Ascending aorta (tissue), 2 donors: Measurements from ENCODE around the gene PDIA2. TPM values are rescaled to one million over a fixed set of nuclear protein-coding genes. Genes with fewer than 3 reads are reported as not detected.

Experiments
- DNase-seq, 2 donors: peaks; one replicate each; pipeline ENCODE4 v3.0.0-alpha.2; 2019; ENCODE audit warnings: low spot score in 2 of 2
- H3K27ac ChIP-seq, 2 donors: fragments of 200-600 bp; sonication (generic); one replicate each; pipeline ENCODE4 v1.5.1; 2016 to 2017; ENCODE audit warnings: mild to moderate bottlenecking in 1 of 2
- H3K27me3 ChIP-seq: fragments of 200-600 bp; sonication (generic); one replicate; pipeline ENCODE4 v1.5.1; 2017
- H3K36me3 ChIP-seq, 2 donors: fragments of 200-600 bp; sonication (generic); one replicate each; pipeline ENCODE4 v1.5.1; 2016
- H3K4me1 ChIP-seq, 2 donors: fragments of 200-600 bp; sonication (generic); one replicate each; pipeline ENCODE4 v1.5.1; 2016 to 2017; ENCODE audit warnings: mild to moderate bottlenecking in 1 of 2
- H3K4me3 ChIP-seq, 2 donors: fragments of 200-600 bp; sonication (generic); one replicate each; pipeline ENCODE4 v1.5.1; 2016 to 2017; ENCODE audit warnings: mild to moderate bottlenecking in 1 of 2
- H3K9me3 ChIP-seq, 2 donors: fragments of 200-600 bp; sonication (generic); one replicate each; pipeline ENCODE4 v1.5.1; 2016
- intact Hi-C: fragments of 100-400 bp; cut with DNase I; formaldehyde crosslinking; loops from one replicate; pipeline ENCODE4 v1.15.1; 2023
- total RNA-seq: library from RNA; depleted of rRNA; stranded (reverse); fragments of >200 nt; gene quantifications from one replicate; pipeline ENCODE4 v1.1.0, GENCODE V29; 2016
- TF ChIP-seq, protein P1 (sequence below), 3 experiments: fragments of 200-600 bp in 2 of 3; fragments of 450-650 bp in 1 of 3; sonication (generic) in 2 of 3; IDR thresholded peaks; one replicate each; pipeline ENCODE4 v1.5.1; 2016 to 2019; ENCODE audit warnings: antibody characterized with exemption in 3 of 3, mild to moderate bottlenecking in 1 of 3, moderate library complexity in 1 of 3

Gene PDIA2
- total RNA-seq, 1 donor from 2014 or later: not detected

DNA sequence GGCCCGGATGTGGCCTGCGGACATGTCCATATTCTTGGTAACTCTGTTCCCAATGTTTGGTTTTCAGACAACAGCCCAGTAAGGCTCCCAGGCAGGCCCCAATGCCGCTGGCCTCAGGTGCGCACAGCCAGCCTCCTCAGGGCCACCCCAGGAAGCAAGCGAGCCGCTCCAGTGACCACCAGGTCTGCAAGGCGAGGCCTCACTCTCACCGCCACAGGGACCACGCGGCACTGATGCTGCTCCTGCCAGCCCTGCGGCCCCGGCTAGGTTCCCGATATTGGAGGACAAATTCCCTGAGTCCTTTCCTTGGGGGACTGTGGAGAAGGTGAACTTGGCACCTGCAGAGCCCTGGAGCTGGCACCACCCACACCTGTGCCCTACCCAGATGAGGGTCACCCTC, 19.0 kb downstream of the PDIA2 start:
- no peak for DNase-seq
- Histone ChIP-seq H3K36me3 (peaks cover 26 to 58% of the 10 kb centered on the region in 2 donors), H3K9me3 (no peaks in the 10 kb centered on the region), H3K27me3 (no peaks in the 10 kb centered on the region), H3K4me3 (no peak overlapping the region), H3K27ac (no peak overlapping the region), H3K4me1 (no peaks in the 10 kb centered on the region)
- TF ChIP-seq, protein P1, sequence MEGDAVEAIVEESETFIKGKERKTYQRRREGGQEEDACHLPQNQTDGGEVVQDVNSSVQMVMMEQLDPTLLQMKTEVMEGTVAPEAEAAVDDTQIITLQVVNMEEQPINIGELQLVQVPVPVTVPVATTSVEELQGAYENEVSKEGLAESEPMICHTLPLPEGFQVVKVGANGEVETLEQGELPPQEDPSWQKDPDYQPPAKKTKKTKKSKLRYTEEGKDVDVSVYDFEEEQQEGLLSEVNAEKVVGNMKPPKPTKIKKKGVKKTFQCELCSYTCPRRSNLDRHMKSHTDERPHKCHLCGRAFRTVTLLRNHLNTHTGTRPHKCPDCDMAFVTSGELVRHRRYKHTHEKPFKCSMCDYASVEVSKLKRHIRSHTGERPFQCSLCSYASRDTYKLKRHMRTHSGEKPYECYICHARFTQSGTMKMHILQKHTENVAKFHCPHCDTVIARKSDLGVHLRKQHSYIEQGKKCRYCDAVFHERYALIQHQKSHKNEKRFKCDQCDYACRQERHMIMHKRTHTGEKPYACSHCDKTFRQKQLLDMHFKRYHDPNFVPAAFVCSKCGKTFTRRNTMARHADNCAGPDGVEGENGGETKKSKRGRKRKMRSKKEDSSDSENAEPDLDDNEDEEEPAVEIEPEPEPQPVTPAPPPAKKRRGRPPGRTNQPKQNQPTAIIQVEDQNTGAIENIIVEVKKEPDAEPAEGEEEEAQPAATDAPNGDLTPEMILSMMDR (IDR thresholded peaks at IDR 0.05): no peak
- intact Hi-C loops: no loop called here

DNA sequence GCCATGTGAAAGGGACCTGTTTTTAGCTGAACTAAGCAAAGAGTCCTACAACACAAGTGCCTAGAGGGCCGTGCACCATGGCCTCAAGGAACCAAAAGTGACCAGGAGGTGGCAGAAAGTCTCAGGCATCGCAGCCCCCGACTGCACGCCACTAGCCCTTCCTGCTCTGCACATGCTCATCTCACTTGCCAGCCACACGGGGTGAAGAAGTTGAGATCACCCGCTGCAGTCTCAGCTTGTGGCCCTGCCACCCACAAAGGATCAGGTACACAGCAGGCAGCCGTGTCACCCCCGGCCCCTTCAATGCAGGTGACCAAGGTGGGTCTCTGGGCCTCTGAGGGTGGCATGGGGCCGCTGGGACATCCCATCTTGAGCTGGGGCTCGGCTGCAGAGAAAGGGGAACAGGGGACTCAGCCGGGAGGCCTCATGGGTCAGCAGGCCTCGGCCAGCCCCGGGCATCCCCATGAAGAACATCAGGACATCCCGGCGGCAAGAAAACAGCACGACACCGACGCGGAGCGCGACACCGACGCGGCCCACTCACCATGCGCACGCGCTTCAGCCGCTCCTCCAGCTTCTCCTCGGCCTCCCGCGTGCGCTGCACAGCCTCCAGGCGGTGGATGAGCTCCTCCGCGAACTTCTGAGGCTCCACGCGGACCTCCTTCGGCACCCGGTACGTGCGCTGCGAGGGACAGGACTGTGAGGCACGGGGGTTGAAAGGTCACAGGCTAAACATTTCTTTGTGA, 21.0 kb downstream of the PDIA2 start:
- TF ChIP-seq, protein P1 (IDR thresholded peaks at IDR 0.05): no peak
- no peak for DNase-seq
- Histone ChIP-seq H3K27ac (no peak overlapping the region), H3K9me3 (no peaks in the 10 kb centered on the region), H3K27me3 (no peaks in the 10 kb centered on the region), H3K4me3 (no peak overlapping the region), H3K36me3 (peaks cover 32 to 57% of the 10 kb centered on the region in 2 donors), H3K4me1 (no peaks in the 10 kb centered on the region)
- intact Hi-C loops: no loop called here

DNA sequence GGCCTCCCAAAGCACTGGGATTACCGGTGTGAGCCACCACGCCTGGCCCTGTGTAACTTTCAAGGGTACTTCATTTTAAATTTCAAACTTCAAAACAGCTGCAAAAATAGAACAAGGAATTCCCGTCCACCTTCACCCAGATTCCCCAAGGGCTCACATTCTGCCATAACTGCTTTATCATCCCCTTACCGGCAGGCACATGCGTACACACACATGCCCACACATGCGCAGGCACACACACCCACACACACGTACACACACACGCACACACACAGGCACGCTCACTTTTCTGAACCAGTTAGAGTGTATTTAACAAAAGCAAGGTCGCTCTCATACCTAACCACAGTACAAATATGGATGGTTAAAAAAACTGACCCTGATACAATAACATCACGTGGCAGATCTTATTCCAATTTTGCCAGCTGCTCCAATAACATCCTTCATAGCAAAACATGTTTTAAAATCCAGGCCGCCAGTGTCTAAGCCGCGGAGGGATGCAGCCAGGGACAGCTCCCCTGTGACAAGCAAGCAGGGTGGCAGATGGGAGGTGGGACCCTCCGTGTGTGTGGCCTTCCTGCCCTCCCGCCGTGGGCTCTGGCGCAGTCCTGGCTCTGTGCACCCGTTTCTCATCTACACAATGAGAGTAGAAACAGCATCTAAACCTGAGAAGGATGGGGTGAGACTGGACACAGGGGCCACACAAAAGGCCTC, 23.1 kb downstream of the PDIA2 start:
- no peak overlapping the region for H3K27ac ChIP-seq
- intact Hi-C loops: no loop called here
- no peaks in the 10 kb centered on the region for H3K27me3 ChIP-seq
- no peak for DNase-seq
- H3K4me3 ChIP-seq: no peak overlapping the region
- peaks cover 36 to 72% of the 10 kb centered on the region in 2 donors for H3K36me3 ChIP-seq
- TF ChIP-seq, protein P1 (IDR thresholded peaks at IDR 0.05): no peak
- H3K4me1 ChIP-seq: no peaks in the 10 kb centered on the region
- H3K9me3 ChIP-seq: no peaks in the 10 kb centered on the region

DNA sequence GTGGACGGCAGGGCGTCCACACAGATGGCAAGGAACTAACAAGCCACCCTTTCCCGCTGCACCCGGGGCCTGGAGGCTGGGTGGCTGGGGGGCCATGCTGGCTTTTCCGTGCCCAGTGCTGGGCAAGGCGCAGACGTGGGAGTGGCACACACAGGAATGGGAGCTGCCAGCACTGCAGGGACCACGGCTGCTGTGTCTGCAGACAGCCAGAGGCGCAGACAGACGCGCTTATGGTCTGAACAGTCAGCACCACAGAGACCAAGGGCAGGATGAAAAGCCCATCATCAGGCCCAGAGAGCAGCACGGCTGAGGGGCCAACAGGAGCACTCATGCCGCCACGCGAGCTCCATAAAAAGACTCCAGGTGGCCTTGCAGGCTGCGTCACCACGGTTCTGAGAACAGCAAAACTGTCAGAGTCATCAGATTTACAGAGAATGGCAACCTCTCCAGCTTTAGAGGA, 24.0 kb downstream of the PDIA2 start:
- H3K9me3 ChIP-seq: no peaks in the 10 kb centered on the region
- no peaks in the 10 kb centered on the region for H3K27me3 ChIP-seq
- no peak overlapping the region for H3K4me3 ChIP-seq
- DNase-seq: no peak
- TF ChIP-seq, protein P1 (IDR thresholded peaks at IDR 0.05): no peak
- peaks cover 36 to 72% of the 10 kb centered on the region in 2 donors for H3K36me3 ChIP-seq
- no peaks in the 10 kb centered on the region for H3K4me1 ChIP-seq
- intact Hi-C loops: no loop called here
- H3K27ac ChIP-seq: no peak overlapping the region

DNA sequence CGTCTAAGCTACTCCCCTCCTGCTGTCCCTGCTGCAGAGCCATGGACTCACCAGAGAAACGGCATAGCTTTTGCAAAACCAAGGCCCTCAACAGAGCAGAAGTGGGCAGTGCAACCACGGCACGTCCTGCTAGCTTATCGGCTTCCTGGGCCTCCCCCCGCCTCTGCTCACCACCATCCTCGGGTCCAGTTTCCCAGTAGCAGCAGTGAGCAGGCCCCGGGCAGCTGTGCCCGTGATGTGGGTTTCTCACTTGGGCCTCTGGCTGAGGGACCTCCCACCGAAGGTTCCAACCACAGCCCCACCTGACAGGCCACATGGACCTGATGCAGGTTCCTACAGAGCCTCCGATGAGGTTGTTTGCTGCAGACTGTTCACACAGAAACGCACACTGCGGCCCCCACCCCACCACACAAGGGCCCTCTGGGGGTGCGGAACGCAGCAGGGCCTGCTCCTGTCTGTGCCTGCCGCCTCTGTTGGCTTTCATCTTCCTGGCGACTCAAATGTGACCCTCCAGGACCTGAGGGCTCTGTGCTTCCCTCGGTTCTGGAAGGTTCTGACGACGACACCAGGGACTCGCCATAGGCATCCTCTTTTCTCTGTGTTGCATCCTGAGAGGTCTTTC, 24.8 kb downstream of the PDIA2 start:
- Histone ChIP-seq H3K27ac (no peak overlapping the region), H3K4me1 (no peaks in the 10 kb centered on the region), H3K9me3 (no peaks in the 10 kb centered on the region), H3K36me3 (peaks cover 37 to 67% of the 10 kb centered on the region in 2 donors), H3K27me3 (no peaks in the 10 kb centered on the region), H3K4me3 (no peak overlapping the region)
- TF ChIP-seq, protein P1 (IDR thresholded peaks at IDR 0.05): no peak
- intact Hi-C loops: no loop called here
- no peak for DNase-seq
